Caco-2 (cell line): ENCODE measurements around the gene PPFIBP2. TPM values are rescaled to one million over a fixed set of nuclear protein-coding genes. Genes with fewer than 3 reads are reported as not detected.

Source experiments
- BruUV-seq: library from RNA; stranded (reverse); fragments of 400-500 nt; replicated peaks from 2 replicates; lab custom pipeline; 2021; lab: Mats Ljungman, UMichigan
- CTCF ChIA-PET: fragments of 300-600 bp; sonication (Branson Sonifier 250); formaldehyde crosslinking; loops from one replicate; lab custom pipeline; 2022; ENCODE audit warnings: antibody characterized with exemption; lab: Charles Lee
- POLR2A ChIA-PET: fragments of 300-600 bp; sonication (Branson Sonifier 250); formaldehyde crosslinking; loops from one replicate; lab custom pipeline; 2022; ENCODE audit warnings: antibody characterized with exemption; lab: Charles Lee
- DNase-seq, 2 experiments: peaks; one replicate each; pipeline versions ENCODE4 v3.0.0 to v3.0.0-alpha.2; 2020 to 2022
- H3K27me3 ChIP-seq: replicated peaks from 2 replicates; pipeline ENCODE4 v1.6.0; 2011; ENCODE audit warnings: low read length; ENCODE audit not compliant: control insufficient read depth, insufficient read depth
- H3K36me3 ChIP-seq: 2 replicates; pipeline ENCODE4 v1.5.1; 2011; ENCODE audit warnings: low read length; ENCODE audit not compliant: control insufficient read depth, insufficient read depth
- H3K4me1 ChIP-seq: fragments of 250-450 bp; sonication (Bioruptor Pico); 2 replicates; pipeline ENCODE4 v1.5.1; 2020; ENCODE audit warnings: mild to moderate bottlenecking
- H3K4me3 ChIP-seq: 2 replicates; pipeline ENCODE4 v1.5.1; 2011; ENCODE audit warnings: low read depth, mild to moderate bottlenecking, control low read depth, low read length
- H3K9me3 ChIP-seq: fragments of 250-450 bp; sonication (Bioruptor Pico); 2 replicates; pipeline ENCODE4 v1.5.1; 2020; ENCODE audit warnings: mild to moderate bottlenecking, moderate library complexity
- H3K27ac Mint-ChIP-seq: one replicate; pipeline ENCODE4 v1.8.0; 2022; ENCODE audit warnings: mixed read lengths; ENCODE audit not compliant: unreplicated experiment
- H3K27me3 Mint-ChIP-seq: one replicate; pipeline ENCODE4 v1.8.0; 2022; ENCODE audit warnings: mixed read lengths; ENCODE audit not compliant: insufficient read depth, unreplicated experiment
- H3K36me3 Mint-ChIP-seq: one replicate; pipeline ENCODE4 v1.8.0; 2022; ENCODE audit warnings: mild to moderate bottlenecking, mixed read lengths; ENCODE audit not compliant: insufficient read depth, unreplicated experiment
- H3K4me1 Mint-ChIP-seq: one replicate; pipeline ENCODE4 v1.8.0; 2022; ENCODE audit warnings: low read depth, mixed read lengths; ENCODE audit not compliant: unreplicated experiment
- H3K4me3 Mint-ChIP-seq: one replicate; pipeline ENCODE4 v1.8.0; 2022; ENCODE audit warnings: mild to moderate bottlenecking, moderate library complexity, mixed read lengths; ENCODE audit not compliant: unreplicated experiment
- H3K9me3 Mint-ChIP-seq: one replicate; pipeline ENCODE4 v1.8.0; 2022; ENCODE audit warnings: mixed read lengths; ENCODE audit not compliant: unreplicated experiment
- intact Hi-C: fragments of 100-400 bp; cut with micrococcal nuclease; formaldehyde crosslinking; loops from one replicate; pipeline ENCODE4 v1.10.0; 2022; ENCODE audit not compliant: unreplicated experiment
- total RNA-seq: library from RNA; stranded (reverse); gene quantifications from 2 replicates; pipeline ENCODE4 v1.2.3, GENCODE V29; 2022
- TF ChIP-seq, protein P1 (sequence below), 2 experiments: fragments of 200-600 bp in 1 of 2; IDR thresholded peaks; 1 replicate in 1 of 2; 2 replicates in 1 of 2; pipeline versions ENCODE4 v1.5.1 to v1.8.0; 2011 to 2022; ENCODE audit warnings: antibody characterized with exemption in 1 of 2, control low read depth in 1 of 2, inconsistent platforms in 1 of 2, low read depth in 1 of 2, low read length in 1 of 2, mild to moderate bottlenecking in 1 of 2, moderate library complexity in 1 of 2; ENCODE audit not compliant: insufficient read depth in 1 of 2, severe bottlenecking in 1 of 2, unreplicated experiment in 1 of 2

Gene PPFIBP2
- total RNA-seq, 1 experiment from 2014 or later, result 72.5 TPM

DNA sequence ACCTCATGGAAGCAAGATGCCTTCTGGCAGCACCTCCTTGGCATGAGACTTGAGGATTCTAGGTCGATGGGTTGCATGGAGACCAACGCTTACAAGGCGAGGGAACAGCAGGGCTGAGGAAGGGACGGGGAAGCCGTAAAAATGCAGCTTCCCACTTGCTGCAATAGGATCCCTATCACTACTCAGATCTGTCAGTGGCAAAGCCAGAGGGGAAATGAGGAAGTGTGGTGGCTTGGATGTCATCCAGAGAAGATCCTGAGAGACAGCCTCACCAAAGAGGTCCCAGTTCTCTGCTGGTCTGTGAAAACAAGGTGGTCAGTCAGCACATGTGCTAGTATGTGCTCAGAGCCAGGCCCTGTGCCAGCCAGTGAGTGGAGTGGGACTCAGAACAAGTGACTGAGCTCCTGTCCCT, 137.3 kb downstream of the PPFIBP2 start:
- H3K4me3 ChIP-seq, result no peak overlapping the region
- no peaks in the 10 kb centered on the region for H3K27me3 ChIP-seq
- TF ChIP-seq, protein P1, sequence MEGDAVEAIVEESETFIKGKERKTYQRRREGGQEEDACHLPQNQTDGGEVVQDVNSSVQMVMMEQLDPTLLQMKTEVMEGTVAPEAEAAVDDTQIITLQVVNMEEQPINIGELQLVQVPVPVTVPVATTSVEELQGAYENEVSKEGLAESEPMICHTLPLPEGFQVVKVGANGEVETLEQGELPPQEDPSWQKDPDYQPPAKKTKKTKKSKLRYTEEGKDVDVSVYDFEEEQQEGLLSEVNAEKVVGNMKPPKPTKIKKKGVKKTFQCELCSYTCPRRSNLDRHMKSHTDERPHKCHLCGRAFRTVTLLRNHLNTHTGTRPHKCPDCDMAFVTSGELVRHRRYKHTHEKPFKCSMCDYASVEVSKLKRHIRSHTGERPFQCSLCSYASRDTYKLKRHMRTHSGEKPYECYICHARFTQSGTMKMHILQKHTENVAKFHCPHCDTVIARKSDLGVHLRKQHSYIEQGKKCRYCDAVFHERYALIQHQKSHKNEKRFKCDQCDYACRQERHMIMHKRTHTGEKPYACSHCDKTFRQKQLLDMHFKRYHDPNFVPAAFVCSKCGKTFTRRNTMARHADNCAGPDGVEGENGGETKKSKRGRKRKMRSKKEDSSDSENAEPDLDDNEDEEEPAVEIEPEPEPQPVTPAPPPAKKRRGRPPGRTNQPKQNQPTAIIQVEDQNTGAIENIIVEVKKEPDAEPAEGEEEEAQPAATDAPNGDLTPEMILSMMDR (IDR thresholded peaks at IDR 0.05; ENCODE audit: insufficient read depth in 1 of 2, low read depth in 1 of 2, low read length in 1 of 2, severe bottlenecking in 1 of 2, unreplicated experiment in 1 of 2), result no peak
- no peaks in the 10 kb centered on the region for H3K4me1 Mint-ChIP-seq
- CTCF ChIA-PET, result no interaction called here
- H3K4me1 ChIP-seq, result peaks cover 4% of the 10 kb centered on the region; the same call in 1 of the 2 replicates
- intact Hi-C loops, result no loop called here
- no peaks in the 10 kb centered on the region for H3K9me3 ChIP-seq
- no peaks in the 10 kb centered on the region for H3K27me3 Mint-ChIP-seq
- BruUV-seq, result no TSS peak
- H3K36me3 ChIP-seq, result peaks cover 34% of the 10 kb centered on the region
- H3K9me3 Mint-ChIP-seq, result no peaks in the 10 kb centered on the region
- H3K4me3 Mint-ChIP-seq, result no peak overlapping the region
- POLR2A ChIA-PET, result no interaction called here
- no peak overlapping the region for H3K27ac Mint-ChIP-seq
- no peak for DNase-seq
- H3K36me3 Mint-ChIP-seq, result peaks cover 74% of the 10 kb centered on the region

DNA sequence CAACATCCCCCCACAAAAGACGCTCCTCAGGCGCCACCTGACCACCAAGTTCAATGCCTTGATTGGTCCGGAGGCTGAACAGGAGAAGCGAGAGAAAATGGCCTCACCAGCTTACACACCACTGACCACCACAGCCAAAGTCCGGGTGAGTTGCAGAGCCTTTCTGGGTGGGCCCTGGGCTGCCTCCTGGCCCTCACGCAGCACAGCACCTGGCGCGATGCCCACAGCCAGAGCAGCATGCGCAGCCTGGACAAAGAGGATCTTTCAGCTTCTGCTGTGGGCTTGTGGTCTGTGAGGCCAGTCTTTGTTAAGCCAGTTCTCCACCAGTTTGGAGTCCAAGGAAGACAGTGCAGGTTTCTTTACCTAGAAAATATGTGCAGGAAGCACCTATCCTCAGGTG, 137.9 kb downstream of the PPFIBP2 start:
- Mint-ChIP-seq H3K9me3 (no peaks in the 10 kb centered on the region), H3K27me3 (no peaks in the 10 kb centered on the region), H3K4me1 (no peaks in the 10 kb centered on the region), H3K4me3 (no peak overlapping the region), H3K36me3 (peaks cover 75% of the 10 kb centered on the region), H3K27ac (no peak overlapping the region)
- Histone ChIP-seq H3K4me3 (no peak overlapping the region), H3K4me1 (peaks cover 4% of the 10 kb centered on the region; the same call in 1 of the 2 replicates), H3K36me3 (peaks cover 34% of the 10 kb centered on the region), H3K9me3 (no peaks in the 10 kb centered on the region), H3K27me3 (no peaks in the 10 kb centered on the region)
- ChIA-PET CTCF (interaction anchor here (0.7 kb wide), 1 partner anchor 128 kb away, joined by 3 read pairs; no protein-coding TSS in a partner anchor), POLR2A (no interaction called here)
- TF ChIP-seq, protein P1 (IDR thresholded peaks at IDR 0.05; ENCODE audit: insufficient read depth in 1 of 2, low read depth in 1 of 2, low read length in 1 of 2, severe bottlenecking in 1 of 2, unreplicated experiment in 1 of 2), result no peak
- no peak for DNase-seq
- no TSS peak for BruUV-seq
- intact Hi-C loops, result no loop called here

DNA sequence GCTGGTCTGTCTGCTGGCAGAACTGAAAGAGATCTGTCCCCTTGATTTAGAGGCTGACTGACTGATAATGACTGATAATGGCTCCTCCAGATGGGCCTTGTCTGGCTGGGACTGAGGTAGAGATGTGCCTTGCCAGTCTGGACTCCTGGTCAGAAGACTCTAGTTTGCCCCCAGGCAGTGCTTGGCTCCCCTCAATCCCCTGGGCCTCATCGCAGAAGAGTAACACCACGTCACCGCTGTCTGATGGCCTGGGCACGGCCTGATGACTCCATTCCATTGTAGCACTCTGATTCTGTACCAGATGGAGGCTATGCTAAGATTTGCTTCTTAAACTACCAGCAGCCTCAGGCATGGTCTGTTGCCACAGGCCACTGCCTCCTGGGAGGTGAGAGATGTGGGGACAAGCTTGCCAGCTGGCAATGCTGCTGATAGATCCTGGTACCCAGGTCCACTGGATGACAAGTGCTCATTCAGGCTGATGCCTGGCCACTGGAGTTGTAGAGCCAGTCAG, 140.5 kb downstream of the PPFIBP2 start:
- Mint-ChIP-seq H3K27ac (no peak overlapping the region), H3K4me1 (no peaks in the 10 kb centered on the region), H3K36me3 (peaks cover 67% of the 10 kb centered on the region), H3K9me3 (no peaks in the 10 kb centered on the region), H3K4me3 (no peak overlapping the region), H3K27me3 (no peaks in the 10 kb centered on the region)
- intact Hi-C loops, result no loop called here
- no TSS peak for BruUV-seq
- Histone ChIP-seq H3K27me3 (no peaks in the 10 kb centered on the region), H3K9me3 (no peaks in the 10 kb centered on the region), H3K4me3 (no peak overlapping the region), H3K4me1 (no peaks in the 10 kb centered on the region), H3K36me3 (peaks cover 29% of the 10 kb centered on the region)
- no peak for DNase-seq
- TF ChIP-seq, protein P1 (IDR thresholded peaks at IDR 0.05; ENCODE audit: insufficient read depth in 1 of 2, low read depth in 1 of 2, low read length in 1 of 2, severe bottlenecking in 1 of 2, unreplicated experiment in 1 of 2), result no peak
- CTCF ChIA-PET, result interaction anchor here (0.6 to 1.5 kb wide), 2 partner anchors 81 to 83 kb away, joined by 3 to 7 read pairs; no protein-coding TSS in a partner anchor
- POLR2A ChIA-PET, result interaction anchor here (0.5 kb wide), 1 partner anchor 15 kb away, joined by 3 read pairs; no protein-coding TSS in a partner anchor
